ENCODE results near the gene LRFN2.
A peak's percentile ranks its signal among the peaks of the same experiment; 100 is the strongest.

Gene LRFN2

DNA sequence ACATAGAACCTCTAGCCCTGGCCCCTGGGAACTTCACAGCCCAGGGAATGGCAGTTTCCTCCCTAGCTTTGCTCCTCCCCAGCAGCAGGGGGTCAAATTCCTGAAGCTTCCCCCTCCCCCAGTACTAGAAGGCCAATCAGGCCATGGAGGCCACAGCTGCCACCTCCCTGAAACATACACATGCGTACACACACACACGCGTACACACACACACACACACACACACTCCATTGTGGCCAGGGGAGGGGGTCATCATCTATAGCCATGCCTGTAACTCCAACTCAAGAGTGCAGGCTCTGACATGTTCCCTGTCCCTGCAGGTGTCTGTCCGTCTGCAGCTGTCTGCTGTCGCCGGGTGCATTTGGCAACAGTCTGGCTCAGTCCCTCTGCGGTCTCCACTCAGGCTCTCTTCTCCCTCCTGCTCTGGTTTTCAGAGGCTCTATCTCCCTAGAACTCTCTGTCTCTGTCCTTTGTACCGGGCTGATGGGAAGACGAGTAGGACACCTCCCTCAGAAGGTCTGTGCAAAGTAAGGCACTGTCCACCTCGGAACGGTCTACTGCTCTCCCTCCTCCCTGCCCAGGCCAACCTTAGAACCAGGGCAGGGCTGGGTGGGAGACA lies 1.4 kb downstream of the LRFN2 start:
- no peak for DNase-seq

DNA sequence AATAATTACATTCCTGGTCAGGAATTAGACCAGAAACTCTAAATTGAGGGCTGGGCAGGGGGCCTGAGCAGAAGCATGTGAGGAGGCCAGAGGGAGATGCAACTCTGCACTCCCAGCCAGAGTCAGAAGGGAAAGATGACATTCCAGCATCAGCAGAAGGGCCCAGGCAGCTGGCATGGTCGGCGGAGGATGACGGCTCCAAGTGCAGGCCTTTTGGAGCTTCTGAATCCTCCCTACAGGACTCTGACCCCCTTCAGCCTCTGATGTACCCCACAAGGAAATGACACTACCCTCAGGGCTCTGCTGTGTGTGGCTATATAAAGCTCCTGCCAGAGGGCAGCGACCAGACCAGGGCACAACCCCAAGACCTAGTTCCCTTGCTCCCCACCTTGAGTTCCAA lies 1.9 kb downstream of the LRFN2 start:
- no peak for DNase-seq

DNA sequence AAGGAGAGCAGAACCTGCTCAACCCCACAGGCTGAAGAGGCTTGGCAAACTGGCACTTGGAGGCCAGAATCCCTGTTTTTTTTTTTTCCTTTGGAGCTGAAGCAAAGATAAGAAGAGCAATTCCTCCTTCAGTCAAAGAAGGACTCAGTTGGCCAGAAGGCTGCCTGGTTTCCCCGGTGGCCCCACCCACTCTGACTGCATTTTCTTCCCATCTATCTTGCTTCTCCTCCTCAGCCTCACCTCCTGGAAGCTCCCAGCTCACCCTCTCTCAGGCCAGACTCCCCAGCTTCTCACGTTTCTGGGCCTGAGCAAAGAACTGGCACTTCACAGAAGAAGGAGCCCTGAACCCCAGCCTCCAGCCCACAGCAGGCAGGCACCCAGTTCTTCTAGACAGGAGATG lies 2.4 kb downstream of the LRFN2 start:
- no peak for DNase-seq

DNA sequence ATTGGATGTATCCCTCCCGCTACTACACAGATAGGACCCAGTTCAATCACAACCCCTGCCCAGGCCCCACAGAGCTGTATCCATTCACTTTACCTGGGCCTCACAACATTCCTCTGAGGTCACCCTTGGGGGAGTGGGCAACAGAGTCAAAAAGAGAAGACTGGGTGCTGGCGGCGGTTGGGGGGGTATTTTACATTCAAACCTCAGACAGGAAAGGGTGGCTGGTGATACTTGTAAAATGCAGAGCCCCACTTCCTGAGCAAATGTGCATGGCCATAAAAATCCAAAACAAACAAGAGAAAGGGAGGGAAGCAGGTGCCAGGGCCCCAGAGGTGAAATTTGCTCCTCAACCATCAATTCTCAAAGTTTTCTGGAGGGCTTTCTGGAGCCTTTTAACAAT lies 3.5 kb downstream of the LRFN2 start:
- no peak for DNase-seq

DNA sequence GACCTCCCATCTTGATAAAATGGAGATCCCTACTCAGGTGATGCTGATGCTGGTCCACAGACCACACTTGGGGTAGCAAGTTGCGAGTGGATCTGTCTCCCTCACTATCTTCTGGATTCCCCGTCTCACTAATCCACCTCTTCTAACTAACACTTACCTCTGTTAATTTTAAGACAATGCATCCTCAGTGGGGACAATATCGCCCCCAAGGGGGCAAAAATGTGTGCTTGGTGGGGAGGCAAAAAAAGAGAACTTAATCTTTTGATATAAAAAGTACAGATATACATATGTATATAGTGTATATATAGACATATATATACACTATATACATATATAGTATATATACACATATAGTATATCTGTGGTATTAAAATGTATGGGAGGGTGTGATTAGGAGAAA lies 4.3 kb downstream of the LRFN2 start:
- no peak for DNase-seq

DNA sequence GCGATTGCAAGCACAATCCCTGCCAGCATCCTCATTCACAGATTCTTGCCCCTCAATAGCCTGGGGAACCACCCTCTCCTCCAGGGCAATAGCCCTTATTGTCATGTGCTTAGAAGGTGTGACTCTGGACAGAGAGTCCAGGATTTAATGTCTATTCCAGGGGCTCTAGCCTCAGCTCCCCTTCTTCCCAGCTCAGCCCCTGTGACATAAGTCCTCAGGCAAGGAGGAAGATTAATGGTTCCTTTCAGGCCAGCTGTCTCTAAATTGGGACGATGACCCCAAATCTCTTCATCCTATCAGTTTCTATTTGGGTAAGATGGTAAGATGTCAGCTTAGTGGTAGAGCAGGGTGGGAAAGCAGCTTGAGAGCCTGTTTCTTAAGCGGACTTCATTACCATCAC lies 8.1 kb downstream of the LRFN2 start:
- no peak for DNase-seq

DNA sequence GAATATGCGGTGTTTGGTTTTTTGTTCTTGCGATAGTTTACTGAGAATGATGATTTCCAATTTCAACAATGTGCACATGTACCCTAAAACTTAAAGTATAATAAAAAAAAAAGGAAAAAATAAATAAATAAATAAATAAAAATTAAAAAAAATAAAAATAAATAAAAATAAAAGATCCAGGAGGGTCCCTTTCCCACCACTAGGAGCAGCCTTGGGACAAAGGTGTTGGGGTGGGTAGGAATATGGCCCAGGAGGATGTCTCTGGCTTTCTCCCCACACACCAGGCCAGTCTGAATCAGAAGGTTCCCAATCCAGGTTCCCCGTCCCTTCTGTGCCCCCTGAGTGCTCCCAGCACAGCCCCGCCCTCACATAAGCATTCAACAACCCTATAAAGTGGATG lies 9.5 kb downstream of the LRFN2 start:
- DNase-seq = no peak

DNA sequence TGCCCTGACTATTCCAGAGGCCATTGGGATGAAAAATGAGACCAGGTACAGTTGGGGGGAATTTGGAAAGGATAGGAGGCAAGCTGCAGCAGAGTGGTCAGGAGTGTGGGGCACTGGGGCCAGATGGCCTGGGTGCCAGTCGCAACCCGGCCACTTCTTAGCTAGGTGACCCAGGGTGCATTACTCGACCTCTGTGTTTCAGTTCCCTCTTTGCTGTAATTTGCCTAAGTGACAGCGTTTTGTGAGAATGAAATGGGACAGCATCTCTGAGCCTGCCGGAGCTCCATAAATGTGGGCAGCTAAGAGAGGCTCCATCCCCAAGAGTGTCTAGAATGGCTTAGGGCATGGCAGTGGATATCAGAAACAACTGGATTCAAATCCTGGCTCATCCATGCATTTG lies 13.9 kb downstream of the LRFN2 start:
- DNase-seq = no peak

DNA sequence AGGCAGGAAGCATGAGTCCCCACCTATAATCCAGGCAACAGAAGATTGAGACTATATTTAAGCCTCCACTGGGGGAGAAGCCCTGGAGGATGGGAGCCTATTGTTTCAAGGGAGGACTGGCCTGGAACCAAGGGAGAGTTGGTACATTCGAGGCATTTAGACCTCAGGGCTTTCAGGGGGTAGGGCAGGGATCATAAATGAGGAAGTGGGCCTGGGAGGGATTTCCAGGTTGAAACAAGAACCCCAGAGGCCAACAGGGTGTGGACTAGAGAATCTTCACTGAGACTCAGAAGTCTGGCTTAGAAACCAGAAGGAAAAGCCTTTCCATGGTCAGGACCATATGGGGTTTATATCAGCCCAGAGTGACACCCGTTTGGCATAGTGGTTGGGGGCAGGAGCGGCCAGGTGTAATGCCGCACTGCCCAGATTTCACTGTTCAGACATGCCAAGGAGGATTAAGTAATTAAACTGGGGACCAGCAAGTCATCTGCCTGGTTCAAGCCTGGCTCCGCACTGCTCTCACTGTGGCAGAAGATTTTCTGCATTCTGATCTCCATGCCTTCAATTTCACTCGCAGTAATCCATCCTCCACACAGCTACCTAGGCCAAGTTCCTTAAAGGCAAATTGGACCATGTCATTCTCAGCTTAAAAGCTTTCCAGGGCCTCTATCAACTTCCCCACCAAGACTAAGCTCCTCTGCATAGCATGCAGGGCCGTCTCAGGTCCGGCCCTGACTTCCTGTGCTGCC lies 17.8 kb downstream of the LRFN2 start:
- no peak for DNase-seq

DNA sequence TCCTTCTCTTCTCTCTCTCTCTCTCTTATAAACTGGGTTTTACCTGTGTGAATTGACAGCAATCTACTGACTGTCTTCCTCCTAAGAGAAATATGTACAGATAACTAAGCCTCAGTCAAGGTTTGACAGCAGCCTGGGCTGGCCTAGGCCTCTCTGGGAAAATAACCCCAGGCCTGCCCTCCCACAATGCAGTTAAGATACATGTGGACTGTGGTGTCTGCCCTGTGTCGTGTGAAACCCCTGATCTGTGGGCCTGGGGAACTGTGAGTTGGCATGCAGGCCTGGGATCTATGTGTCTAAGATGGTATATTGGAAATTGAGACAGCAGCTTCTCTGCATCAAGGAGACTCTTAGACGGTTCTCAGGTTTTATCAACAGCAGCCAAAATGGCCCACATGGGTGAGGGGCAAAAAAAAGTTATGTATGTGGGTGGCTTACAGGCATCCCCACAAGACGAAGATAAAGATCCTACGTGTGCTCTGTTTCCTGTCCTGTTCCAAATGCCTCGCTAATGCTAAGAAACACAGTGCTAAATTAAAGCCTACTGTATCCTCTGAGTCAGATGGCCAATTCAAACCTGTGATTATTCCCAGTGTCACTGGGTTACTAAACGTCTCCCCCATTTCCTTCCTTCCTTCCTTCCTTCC lies 19.0 kb downstream of the LRFN2 start:
- DNase-seq = no peak

DNA sequence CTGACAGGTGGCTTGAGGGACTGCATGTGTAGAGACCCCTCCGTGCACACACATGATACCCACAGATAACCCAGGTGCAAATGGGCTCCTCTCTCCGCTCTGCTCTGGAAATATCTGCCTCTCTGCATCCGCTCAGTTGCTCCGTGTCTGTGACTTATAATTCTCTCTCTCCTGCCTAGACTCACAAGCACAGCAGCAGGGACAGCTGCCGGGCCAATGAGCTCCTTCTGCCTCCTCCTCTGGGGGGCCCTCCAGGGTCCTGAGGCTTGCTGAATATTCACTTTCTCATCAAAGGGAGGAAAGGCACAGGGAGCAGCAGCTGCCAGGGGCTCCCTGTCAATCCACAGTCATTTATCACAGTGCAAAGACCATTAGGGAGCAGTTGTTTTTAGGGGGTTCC lies 24.1 kb downstream of the LRFN2 start:
- DNase-seq = no peak

DNA sequence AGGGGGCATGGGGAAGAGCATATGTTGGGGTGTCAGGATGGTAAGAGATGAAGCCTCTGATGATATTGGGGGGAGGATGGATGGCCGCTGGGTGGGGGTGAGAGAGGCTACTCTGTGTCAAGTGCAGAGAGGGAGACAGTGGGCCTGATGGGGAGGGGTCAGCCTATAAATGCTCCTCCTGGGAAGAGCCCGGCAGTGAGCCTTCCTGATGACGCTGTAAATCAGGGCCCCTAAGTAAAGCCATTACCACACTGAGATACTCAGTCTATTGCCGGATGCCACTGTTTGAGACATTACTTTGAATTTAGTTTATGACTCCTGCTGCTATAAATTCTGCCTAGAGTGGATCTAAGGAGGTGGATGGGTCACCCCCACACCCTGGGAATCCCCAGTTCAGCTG lies 28.1 kb downstream of the LRFN2 start:
- no peak for DNase-seq

DNA sequence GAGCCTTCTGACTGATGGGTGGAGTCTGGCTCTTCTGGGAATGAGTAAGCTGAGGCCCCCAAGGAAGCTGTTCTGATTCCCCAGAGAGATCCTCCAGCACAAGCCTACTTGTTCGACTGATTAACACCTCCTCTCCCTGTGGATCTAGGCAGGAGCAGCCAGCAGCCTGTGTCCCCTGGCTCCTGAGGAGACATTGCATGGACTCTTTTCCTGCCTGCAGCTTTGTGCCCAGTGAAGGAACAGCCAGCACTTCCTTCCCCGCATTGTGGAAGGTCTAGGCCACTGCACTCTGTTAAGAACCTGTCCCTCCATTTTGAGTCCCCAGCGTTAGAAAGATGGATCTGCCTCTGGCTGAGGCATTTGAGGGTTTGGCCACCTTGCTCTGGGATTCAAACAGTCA lies 29.1 kb downstream of the LRFN2 start:
- DNase-seq = no peak

DNA sequence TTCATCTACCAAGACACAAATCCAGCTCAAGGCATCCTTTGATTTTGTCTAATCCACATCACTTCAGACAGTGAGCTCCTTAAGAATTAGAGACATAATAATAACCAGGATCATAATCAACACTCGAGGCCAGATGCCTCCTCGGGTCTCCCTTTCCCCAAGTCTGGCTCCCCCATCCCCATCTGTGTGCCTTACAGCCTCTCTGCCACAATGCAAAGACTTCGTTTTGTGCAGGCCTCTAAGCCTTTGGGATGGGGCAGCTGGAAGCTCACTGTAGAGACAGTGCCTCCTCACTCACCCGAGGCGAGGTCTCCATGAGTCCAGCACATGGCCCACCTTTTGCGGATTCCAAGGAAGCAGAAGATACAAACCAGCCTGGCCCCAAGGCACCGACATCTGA lies 30.3 kb downstream of the LRFN2 start:
- no peak for DNase-seq

DNA sequence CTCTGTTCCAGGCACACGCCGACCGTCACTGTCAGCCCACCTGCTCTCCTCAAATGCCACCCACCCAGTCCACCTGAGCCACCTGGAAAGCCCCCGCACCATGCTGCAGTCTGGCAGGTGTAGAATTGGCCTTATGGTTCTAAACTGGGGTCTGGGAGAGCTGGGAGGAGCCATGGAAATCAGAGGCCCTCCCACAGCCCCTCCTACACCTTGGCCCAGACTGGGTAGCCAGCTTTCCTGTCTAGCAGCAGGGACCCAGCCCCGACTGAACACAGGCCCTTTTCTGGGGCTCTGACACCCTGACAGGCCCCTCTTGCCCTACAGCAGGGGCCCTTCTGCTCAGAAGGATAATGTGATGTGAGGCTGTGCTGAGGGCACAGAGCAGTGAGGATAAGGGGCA lies 31.1 kb downstream of the LRFN2 start:
- DNase-seq = no peak

DNA sequence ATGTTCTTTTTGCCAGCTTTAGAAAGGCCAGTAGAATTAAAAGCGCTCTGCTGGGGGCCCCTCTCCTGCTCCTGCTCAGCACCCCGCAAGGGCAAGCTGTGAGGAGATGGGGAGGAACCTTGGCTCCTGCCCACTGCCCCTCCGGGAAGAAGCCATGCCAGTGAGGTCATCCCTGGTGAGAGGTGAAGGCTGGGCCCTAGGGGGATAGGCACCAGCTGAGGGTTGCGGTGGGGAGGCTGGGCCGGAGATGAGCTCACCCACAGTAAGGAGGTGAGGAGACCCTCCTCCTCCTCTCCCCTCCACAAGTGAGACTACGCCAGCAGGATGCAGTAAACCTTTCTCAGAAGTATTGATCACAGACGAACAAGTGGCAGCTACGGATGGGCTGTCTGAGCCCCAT lies 32.1 kb downstream of the LRFN2 start:
- DNase-seq = no peak

DNA sequence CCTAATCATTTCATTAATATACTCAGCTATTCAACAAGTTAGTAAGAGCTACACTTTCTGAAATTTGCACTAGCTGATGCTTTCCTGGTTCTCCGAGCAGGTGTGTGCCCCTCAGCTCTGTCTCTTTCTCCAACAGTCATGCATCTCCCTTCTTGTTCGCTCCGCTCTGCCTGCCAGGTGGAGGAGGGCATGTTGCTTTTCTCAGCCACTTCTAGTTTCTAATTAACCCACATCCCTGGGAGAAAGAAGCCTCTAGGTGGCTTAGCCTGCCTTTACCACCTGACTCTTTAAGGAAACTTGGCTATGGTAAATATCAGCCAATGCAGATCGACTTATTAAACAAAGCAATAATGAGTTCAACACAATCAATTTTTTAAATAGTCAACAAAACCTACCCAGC lies 34.2 kb downstream of the LRFN2 start:
- no peak for DNase-seq

DNA sequence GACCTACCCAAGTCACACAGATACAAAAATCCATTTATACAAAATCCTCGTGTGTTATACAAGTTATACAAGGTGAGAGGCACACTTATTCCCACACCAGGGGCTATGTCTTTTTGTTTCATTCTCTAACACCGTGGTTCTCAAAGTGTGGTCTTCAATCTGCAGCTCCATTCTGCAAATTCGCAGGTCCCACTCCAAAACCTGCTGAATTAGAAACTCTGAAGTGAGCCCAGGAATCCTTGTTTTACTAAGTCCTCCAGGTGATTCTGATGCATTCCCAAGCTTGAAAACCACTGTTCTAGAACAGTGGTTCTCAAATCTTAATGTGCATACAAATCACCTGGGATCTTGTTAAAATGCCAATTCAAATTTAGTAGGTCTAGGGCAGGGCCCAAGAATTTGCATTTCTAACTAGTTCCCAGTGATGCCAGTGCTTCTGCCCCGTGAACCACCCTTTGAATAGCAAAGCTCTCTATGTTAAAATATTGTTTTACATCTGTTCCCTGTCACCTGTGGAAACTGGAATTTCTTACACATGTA lies 35.1 kb downstream of the LRFN2 start:
- DNase-seq = no peak

DNA sequence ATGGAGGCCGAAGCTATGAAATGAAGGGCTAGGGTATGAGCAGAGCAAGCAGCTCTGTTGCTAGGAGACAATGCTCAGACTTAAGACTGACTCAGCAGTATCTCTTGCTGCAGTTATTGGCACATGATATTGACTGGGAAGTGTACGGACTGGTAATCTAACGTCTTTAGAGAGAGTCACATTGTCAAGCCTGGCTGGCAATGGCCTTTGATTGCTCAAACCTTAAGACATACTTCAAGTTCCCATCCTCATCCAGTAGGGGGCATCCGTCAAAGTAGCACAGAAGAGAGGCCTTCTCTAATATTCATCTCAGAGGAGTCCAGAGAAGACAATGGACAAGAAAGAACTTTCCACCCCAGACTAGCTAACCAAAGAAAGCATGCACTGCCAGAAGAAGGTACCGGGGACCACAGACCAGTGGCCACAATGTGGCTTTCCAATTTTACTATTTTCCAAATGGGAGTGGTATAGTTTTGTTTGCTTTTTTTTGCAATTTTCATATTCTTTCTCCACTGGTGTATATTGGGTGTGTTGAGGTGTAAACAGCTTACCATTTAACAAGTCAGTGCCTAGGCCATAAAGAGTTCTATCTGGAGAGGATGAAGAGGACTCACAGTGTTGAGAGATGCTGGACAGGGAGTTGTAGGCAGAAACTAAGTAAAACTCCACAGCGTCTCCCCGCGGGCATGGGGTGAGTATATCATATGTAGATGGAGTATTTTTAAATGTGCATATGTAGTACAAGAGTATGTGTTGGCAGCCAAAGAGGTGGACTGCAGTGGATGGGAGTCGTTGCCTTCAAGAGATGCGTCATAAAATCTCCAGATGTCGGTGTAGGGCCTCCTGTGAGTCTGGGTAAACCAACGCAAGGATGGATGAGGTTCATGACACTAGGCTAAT lies 36.7 kb downstream of the LRFN2 start:
- peak; percentile 30 for DNase-seq

DNA sequence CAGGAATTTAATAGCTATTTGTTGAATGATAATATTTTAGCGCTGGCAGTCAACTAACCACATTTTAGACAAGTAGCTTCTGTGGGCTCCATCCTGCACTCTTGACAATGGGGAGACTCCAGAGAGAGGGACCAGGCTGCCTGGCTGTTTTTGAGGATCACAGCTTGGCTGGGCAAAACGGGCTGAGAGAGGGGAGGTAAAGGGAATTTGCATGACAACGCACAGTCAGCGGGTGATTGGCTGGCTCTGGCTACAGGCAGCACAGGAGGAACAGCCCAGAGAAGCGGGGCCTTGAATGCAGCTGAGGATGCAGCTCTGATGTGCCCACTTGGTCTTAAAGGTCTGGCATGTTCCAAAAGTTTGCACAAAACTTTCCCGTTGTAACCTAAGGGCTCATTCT lies 41.2 kb downstream of the LRFN2 start:
- no peak for DNase-seq

DNA sequence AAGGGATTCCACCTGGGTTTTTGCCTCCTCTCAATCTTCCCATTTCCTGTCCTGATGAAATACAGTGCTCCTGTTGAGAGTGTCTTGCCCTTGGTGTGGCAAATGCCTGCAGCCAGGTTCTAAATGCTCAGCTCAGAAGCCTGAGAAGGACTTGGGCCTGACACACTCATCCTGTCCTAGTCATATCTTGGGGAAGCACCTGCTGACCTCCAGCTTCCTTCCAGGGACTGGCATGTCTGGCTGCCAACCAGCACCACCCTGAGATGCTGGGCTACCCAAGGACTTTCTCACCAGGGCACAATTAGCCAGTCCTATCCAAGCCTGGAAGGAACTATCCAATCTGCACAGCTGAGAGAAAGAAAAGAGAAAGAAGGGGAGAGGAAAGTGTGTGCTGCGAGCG lies 43.4 kb downstream of the LRFN2 start:
- no peak for DNase-seq

DNA sequence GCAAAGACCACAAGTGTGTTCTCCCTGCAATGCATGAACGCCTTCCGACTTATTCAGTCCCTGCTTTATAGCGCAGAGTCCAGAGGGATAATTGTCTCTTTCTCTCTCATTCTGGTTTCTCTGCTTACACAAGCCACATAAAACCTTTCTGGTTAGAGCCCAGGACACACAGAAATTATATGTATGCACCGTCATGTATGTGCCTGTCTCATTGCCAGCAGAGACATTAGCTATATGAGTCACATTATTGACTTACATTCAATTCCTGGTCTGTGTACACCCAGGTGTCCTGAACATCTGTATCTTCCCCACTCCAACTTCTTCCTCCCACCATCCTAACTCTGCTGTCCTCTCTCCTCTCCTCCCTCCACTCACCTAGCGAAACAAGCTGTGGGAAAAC lies 44.0 kb downstream of the LRFN2 start:
- no peak for DNase-seq

DNA sequence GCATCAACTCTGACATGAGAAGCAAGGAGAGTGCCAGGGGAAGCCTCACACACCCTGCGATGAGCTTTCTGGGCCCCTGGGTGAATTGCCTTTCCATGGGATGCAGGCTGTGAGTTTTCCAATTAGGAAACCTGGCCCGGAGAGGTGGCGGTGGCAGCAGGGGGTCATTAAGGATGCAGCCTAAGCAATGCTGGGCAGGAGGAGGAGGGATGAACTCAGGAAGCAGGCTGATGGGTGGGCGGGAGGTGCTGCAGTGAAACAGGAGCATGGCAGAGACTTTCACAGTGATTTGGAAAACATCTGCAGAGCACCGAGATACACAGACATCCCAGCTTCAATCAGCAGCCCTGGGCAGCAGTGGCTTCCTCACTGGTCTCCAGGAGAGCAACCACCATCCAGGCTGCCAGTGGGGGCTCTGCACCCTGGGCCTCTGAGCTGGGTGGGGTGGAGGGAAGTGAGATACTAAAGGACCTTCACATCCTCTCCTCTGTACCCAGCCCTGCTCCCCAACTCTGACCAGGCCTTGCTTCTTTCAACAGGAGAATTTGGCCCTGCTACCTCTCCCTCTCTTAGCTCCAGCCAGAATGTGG lies 44.9 kb downstream of the LRFN2 start:
- no peak for DNase-seq

Measured in NCI-H187 treated with DMSO at 0.1 percent for 48 hours (cell line).